Subcutaneous abdominal adipose tissue (tissue), 5 donors: ENCODE data around the gene ADAMTS15.

Experiments
- H3K27ac ChIP-seq: one replicate; pipeline ENCODE4 v1.7.0; 2013; ENCODE audit warnings: low read depth, mild to moderate bottlenecking, inconsistent platforms, low read length, moderate library complexity
- H3K27me3 ChIP-seq, 5 donors: one replicate each; pipeline ENCODE4 v1.7.0; 2013; ENCODE audit warnings: low read length in 5 of 5, inconsistent platforms in 1 of 5; ENCODE audit not compliant: control insufficient read depth in 5 of 5, insufficient read depth in 4 of 5
- H3K36me3 ChIP-seq, 5 donors: one replicate each; pipeline ENCODE4 v1.7.0; 2013; ENCODE audit warnings: low read length in 5 of 5; ENCODE audit not compliant: control insufficient read depth in 5 of 5, insufficient read depth in 5 of 5
- H3K4me1 ChIP-seq, 5 donors: one replicate each; pipeline ENCODE4 v1.7.0; 2013; ENCODE audit warnings: low read length in 5 of 5, mild to moderate bottlenecking in 3 of 5, moderate library complexity in 1 of 5; ENCODE audit not compliant: control insufficient read depth in 5 of 5, insufficient read depth in 5 of 5
- H3K4me3 ChIP-seq, 5 donors: one replicate each; pipeline ENCODE4 v1.7.0; 2013; ENCODE audit warnings: low read length in 5 of 5, low read depth in 1 of 5
- H3K9ac ChIP-seq, 5 donors: one replicate each; pipeline ENCODE4 v1.7.0; 2013; ENCODE audit warnings: low read length in 5 of 5, mild to moderate bottlenecking in 4 of 5, moderate library complexity in 3 of 5
- H3K9me3 ChIP-seq, 5 donors: one replicate each; pipeline ENCODE4 v1.7.0; 2013; ENCODE audit warnings: low read length in 5 of 5; ENCODE audit not compliant: control insufficient read depth in 5 of 5
- donor health status: healthy.
- donor health status: healthy.
- donor health status: healthy.
- donor health status: healthy.
- donor health status: healthy.

The ADAMTS15 gene

GRCh38 chr11:130469181-130469580 is 20.7 kb downstream of the ADAMTS15 start:
- H3K4me3 ChIP-seq, result no peak overlapping the region
- no peaks in the 10 kb centered on the region for H3K27me3 ChIP-seq
- peaks cover 2 to 91% (median 86%) of the 10 kb centered on the region in 5 donors for H3K36me3 ChIP-seq
- no peak overlapping the region for H3K27ac ChIP-seq
- H3K9me3 ChIP-seq, result no peaks in the 10 kb centered on the region
- no peak overlapping the region for H3K9ac ChIP-seq
- peaks cover 0 to 2% (median 0%) of the 10 kb centered on the region in 5 donors for H3K4me1 ChIP-seq

GRCh38 chr11:130470832-130471706 is 22.6 kb downstream of the ADAMTS15 start:
- Histone ChIP-seq H3K27me3 (no peaks in the 10 kb centered on the region), H3K9ac (no peak overlapping the region), H3K27ac (no peak overlapping the region), H3K9me3 (no peaks in the 10 kb centered on the region), H3K36me3 (peaks cover 0 to 91% (median 81%) of the 10 kb centered on the region in 5 donors), H3K4me1 (peaks cover 0 to 12% (median 2%) of the 10 kb centered on the region in 5 donors), H3K4me3 (no peak overlapping the region)

GRCh38 chr11:130471731-130472433 is 23.4 kb downstream of the ADAMTS15 start:
- H3K4me3 ChIP-seq, result no peak overlapping the region
- peaks cover 0 to 88% (median 77%) of the 10 kb centered on the region in 5 donors for H3K36me3 ChIP-seq
- H3K9ac ChIP-seq, result no peak overlapping the region

GRCh38 chr11:130472434-130472961 is 24.1 kb downstream of the ADAMTS15 start:
- Histone ChIP-seq H3K36me3 (peaks cover 0 to 82% (median 72%) of the 10 kb centered on the region in 5 donors), H3K4me1 (peaks cover 6 to 26% (median 16%) of the 10 kb centered on the region in 5 donors), H3K4me3 (no peak overlapping the region), H3K27ac (no peak overlapping the region), H3K9me3 (no peaks in the 10 kb centered on the region), H3K9ac (no peak overlapping the region), H3K27me3 (no peaks in the 10 kb centered on the region)

More at GRCh38 chr11:130471731-130472433, 23.4 kb downstream of the ADAMTS15 start:
- H3K4me1 ChIP-seq, result peaks cover 3 to 20% (median 10%) of the 10 kb centered on the region in 5 donors
- H3K9me3 ChIP-seq, result no peaks in the 10 kb centered on the region
- H3K27me3 ChIP-seq, result no peaks in the 10 kb centered on the region
- H3K27ac ChIP-seq, result no peak overlapping the region

GRCh38 chr11:130473056-130473794 is 24.8 kb downstream of the ADAMTS15 start:
- H3K4me3 ChIP-seq, result no peak overlapping the region
- H3K27me3 ChIP-seq, result no peaks in the 10 kb centered on the region
- H3K27ac ChIP-seq, result no peak overlapping the region
- H3K9ac ChIP-seq, result no peak overlapping the region
- peaks cover 12 to 34% (median 24%) of the 10 kb centered on the region in 5 donors for H3K4me1 ChIP-seq
- H3K9me3 ChIP-seq, result no peaks in the 10 kb centered on the region
- peaks cover 0 to 77% (median 67%) of the 10 kb centered on the region in 5 donors for H3K36me3 ChIP-seq

- no peaks in the 10 kb centered on the region for H3K27me3 ChIP-seq
- no peak overlapping the region for H3K4me3 ChIP-seq
- no peaks in the 10 kb centered on the region for H3K9me3 ChIP-seq
- H3K36me3 ChIP-seq, result peaks cover 0 to 74% (median 66%) of the 10 kb centered on the region in 5 donors
- no peak overlapping the region for H3K9ac ChIP-seq
- peaks cover 16 to 40% (median 30%) of the 10 kb centered on the region in 5 donors for H3K4me1 ChIP-seq
- H3K27ac ChIP-seq, result no peak overlapping the region
Measured at GRCh38 chr11:130473795-130474377, 25.4 kb downstream of the ADAMTS15 start.

- H3K36me3 ChIP-seq, result peaks cover 0 to 69% (median 63%) of the 10 kb centered on the region in 5 donors
- no peaks in the 10 kb centered on the region for H3K9me3 ChIP-seq
- peak overlapping the region; percentile 30 for H3K27ac ChIP-seq
Measured at GRCh38 chr11:130474637-130475400, 26.4 kb downstream of the ADAMTS15 start.

GRCh38 chr11:130475426-130476053 is 27.1 kb downstream of the ADAMTS15 start:
- peak overlapping the region; percentile 98 for H3K27ac ChIP-seq
- peaks cover 18 to 57% (median 42%) of the 10 kb centered on the region in 5 donors for H3K4me1 ChIP-seq
- peak overlapping the region in 1 of 5 donors; percentile 39 for H3K9ac ChIP-seq
- H3K9me3 ChIP-seq, result no peaks in the 10 kb centered on the region
- H3K27me3 ChIP-seq, result no peaks in the 10 kb centered on the region
- peaks cover 0 to 64% (median 60%) of the 10 kb centered on the region in 5 donors for H3K36me3 ChIP-seq
- no peak overlapping the region for H3K4me3 ChIP-seq

More at GRCh38 chr11:130474637-130475400, 26.4 kb downstream of the ADAMTS15 start:
- Histone ChIP-seq H3K9ac (peak overlapping the region in 2 of 5 donors; percentile 24 to 39), H3K4me3 (no peak overlapping the region), H3K27me3 (no peaks in the 10 kb centered on the region), H3K4me1 (peaks cover 16 to 50% (median 38%) of the 10 kb centered on the region in 5 donors)
